GM06990 (cell line): Measurements from ENCODE around the gene SGMS2.

Source experiments
- DNase-seq: peaks from one replicate; pipeline ENCODE4 v3.0.0-alpha.2; 2011; ENCODE audit not compliant: insufficient read length; ENCODE audit errors: extremely low read depth
- H3K27me3 ChIP-seq: replicated peaks from 2 replicates; pipeline ENCODE4 v1.6.0; 2011; ENCODE audit warnings: low read length; ENCODE audit not compliant: control insufficient read depth, insufficient read depth
- H3K36me3 ChIP-seq: 2 replicates; pipeline ENCODE4 v1.5.1; 2011; ENCODE audit warnings: low read length; ENCODE audit not compliant: control insufficient read depth, insufficient read depth
- H3K4me3 ChIP-seq: replicated peaks from 2 replicates; pipeline ENCODE4 v1.5.1; 2011; ENCODE audit warnings: low read depth, mild to moderate bottlenecking, control low read depth, low read length
- TF ChIP-seq, protein P1 (sequence below): IDR thresholded peaks from 2 replicates; pipeline ENCODE4 v1.5.1; 2011; ENCODE audit warnings: low read length, control low read depth, mild to moderate bottlenecking, inconsistent platforms; ENCODE audit not compliant: insufficient read depth, poor library complexity, severe bottlenecking

SGMS2 gene

DNA sequence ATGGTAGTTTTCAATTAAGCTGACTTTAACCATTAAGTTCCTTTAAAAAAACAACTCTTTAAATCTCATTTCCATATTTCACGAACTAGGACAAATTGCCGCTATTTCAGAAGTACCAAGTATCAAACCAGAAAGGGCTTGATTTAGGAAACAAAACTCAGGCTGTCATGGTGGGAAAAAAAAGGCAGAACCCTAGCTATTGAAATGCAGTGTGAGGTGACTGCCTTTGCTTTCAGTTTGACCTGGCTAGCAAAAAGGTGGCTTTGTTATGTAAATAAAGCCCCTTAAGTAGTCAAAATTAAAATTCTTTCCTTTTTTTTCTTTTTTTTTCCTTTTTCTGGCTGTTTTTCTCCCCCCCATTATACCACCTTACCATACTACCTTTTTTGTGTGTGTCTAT lies 66.0 kb downstream of the SGMS2 start:
- Histone ChIP-seq H3K4me3 (no peak overlapping the region), H3K27me3 (no peaks in the 10 kb centered on the region), H3K36me3 (no peaks in the 10 kb centered on the region)
- TF ChIP-seq, protein P1, sequence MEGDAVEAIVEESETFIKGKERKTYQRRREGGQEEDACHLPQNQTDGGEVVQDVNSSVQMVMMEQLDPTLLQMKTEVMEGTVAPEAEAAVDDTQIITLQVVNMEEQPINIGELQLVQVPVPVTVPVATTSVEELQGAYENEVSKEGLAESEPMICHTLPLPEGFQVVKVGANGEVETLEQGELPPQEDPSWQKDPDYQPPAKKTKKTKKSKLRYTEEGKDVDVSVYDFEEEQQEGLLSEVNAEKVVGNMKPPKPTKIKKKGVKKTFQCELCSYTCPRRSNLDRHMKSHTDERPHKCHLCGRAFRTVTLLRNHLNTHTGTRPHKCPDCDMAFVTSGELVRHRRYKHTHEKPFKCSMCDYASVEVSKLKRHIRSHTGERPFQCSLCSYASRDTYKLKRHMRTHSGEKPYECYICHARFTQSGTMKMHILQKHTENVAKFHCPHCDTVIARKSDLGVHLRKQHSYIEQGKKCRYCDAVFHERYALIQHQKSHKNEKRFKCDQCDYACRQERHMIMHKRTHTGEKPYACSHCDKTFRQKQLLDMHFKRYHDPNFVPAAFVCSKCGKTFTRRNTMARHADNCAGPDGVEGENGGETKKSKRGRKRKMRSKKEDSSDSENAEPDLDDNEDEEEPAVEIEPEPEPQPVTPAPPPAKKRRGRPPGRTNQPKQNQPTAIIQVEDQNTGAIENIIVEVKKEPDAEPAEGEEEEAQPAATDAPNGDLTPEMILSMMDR: no peak
- DNase-seq: no peak

DNA sequence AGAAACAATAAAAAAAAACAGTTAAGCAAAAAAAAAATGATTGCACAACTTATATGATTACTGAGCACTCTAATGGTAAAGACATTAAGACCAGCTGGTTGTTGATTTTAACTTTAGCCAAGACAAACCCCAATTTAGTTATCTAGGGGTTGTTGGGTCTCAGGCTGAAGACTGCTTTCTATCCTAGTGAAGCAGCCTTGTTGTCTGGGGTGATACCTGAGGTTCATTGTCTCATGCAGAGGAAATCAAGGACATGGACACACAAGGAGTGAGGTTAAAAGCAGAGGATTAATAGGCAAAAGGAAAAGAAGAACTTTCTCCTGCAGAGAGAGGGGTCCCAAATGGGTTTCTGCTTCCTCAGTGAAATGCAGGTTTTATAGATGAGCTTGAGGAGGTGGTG lies 66.6 kb downstream of the SGMS2 start:
- H3K36me3 ChIP-seq: no peaks in the 10 kb centered on the region
- TF ChIP-seq, protein P1: no peak
- H3K4me3 ChIP-seq: no peak overlapping the region
- H3K27me3 ChIP-seq: no peaks in the 10 kb centered on the region
- DNase-seq: no peak

DNA sequence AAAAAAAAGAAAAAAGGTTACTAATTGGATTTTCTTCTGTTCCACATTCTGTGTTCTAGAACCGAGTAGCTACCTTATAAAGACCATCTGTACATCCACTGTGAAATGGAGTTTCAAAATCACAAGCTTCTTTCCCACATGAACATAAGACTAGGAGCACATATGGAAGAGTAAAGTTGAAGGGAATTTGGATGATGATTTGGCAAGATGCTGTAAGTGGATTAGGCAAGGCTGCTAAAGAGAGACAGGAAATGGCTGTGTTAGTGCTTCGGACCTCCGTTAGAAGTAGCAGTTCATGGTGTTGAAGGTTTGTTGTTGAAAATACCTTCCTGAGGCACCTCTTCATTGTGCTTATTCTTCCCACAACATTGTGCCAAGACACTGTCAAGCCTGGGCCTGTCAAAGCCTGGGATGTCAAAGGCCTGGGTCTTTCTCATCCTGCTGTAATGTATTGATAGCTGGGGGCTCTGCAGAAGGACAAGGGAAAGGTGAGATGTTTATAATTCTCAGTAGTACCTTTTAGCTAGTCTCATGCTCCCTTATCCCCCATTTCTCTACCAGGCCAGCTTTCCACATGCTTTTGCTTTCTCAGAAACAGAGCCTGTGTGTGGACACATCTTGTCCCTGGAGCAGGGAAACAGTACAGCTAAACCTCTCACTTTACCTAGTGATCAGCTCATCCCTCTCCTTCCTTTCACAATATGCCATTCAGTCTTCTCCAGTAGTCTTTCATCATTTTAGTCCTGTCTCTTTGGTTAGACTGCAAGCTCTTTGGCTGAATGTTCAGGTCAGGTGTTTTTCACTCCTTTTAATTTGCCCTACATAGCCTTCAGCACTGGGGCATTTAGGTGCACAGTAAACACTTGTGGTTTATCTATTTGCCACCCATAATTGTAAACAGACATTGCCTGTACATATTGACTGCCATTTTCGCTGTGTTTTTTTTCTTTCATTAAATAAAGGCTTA lies 68.7 kb downstream of the SGMS2 start:
- Histone ChIP-seq H3K36me3 (no peaks in the 10 kb centered on the region), H3K4me3 (no peak overlapping the region), H3K27me3 (no peaks in the 10 kb centered on the region)
- no peak for DNase-seq
- TF ChIP-seq, protein P1: no peak

DNA sequence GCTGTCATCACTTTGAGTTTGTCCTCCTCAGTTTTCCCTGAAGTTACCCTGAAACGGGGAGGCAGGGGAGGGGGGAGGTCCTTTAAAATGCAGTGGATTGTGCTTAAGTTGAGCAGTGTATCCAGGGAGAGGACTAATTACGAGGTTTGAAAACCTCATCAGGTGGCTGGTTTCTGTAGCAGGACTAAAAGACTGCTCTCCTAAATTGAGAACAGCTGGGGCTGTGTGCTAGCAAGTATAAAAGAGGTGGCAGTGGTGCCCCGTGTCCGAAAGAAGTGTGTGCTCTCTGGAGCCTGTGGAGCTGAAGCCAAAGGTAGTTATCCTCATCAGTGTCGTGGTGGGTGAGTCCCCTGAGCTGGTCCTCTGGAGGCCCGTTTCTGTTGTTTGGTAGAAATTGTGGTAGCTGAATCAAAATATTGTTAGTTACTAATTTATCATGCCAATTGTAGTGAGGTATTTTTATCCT lies 69.4 kb downstream of the SGMS2 start:
- no peak for DNase-seq
- Histone ChIP-seq H3K36me3 (no peaks in the 10 kb centered on the region), H3K4me3 (no peak overlapping the region), H3K27me3 (no peaks in the 10 kb centered on the region)
- TF ChIP-seq, protein P1: no peak

DNA sequence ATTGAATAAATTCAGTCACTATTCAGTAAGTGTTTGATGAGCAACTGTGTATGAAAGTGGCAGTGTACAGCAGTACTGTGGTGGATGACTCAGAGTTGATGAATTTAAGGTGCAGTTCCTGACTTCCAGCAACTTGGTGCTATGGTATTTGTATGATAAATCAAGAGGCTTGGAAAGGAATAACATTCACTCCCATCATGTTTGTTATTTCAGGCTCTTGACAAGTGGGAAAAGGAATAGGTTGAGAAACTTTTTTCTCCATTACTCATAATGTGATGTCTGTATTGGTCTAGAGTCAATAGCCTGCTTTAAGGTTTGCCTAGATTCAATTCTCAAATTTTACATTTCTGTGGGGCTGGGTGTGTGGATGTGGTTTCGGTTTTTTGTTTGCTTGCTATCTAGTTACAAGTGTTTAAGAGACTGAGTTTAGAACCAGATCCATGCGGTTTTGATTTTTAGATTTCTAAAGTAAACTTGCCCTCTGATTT lies 71.5 kb downstream of the SGMS2 start:
- TF ChIP-seq, protein P1: no peak
- DNase-seq: no peak
- no peaks in the 10 kb centered on the region for H3K36me3 ChIP-seq
- H3K27me3 ChIP-seq: no peaks in the 10 kb centered on the region
- no peak overlapping the region for H3K4me3 ChIP-seq
